HEK293 (cell line): ENCODE results near the gene FBXO33.

Source experiments
- CTCF ChIA-PET: fragments of 350-600 bp; formaldehyde crosslinking; extraction: SDS; loops from one replicate; lab custom pipeline; 2021; ENCODE audit warnings: antibody characterized with exemption; lab: Yijun Ruan, JAX
- POLR2A ChIA-PET: fragments of 300-600 bp; formaldehyde crosslinking; extraction: SDS; loops from one replicate; lab custom pipeline; 2020; ENCODE audit warnings: antibody characterized with exemption, inconsistent platforms; lab: Yijun Ruan, JAX
- H3K27ac ChIP-seq: fragments of 200-500 bp; sonication (Bioruptor generic); 2 replicates; pipeline ENCODE4 v1.5.1; 2014; ENCODE audit warnings: low read depth, low read length, control low read depth, inconsistent platforms; ENCODE audit errors: extremely low read depth
- H3K36me3 ChIP-seq, 2 experiments: fragments of 200-500 bp in 1 of 2; sonication (Bioruptor generic) in 1 of 2; 1 replicate in 1 of 2; 2 replicates in 1 of 2; pipeline ENCODE4 v1.5.1; 2014 to 2017; ENCODE audit warnings: inconsistent platforms in 2 of 2, low read length in 2 of 2; ENCODE audit not compliant: control insufficient read depth in 2 of 2, insufficient read depth in 1 of 2
- H3K4me1 ChIP-seq: fragments of 200-500 bp; sonication (Bioruptor generic); 2 replicates; pipeline ENCODE4 v1.5.1; 2014; ENCODE audit warnings: mild to moderate bottlenecking, low read length, inconsistent platforms; ENCODE audit not compliant: control insufficient read depth, insufficient read depth
- H3K4me3 ChIP-seq: 2 replicates; pipeline ENCODE4 v1.5.1; 2011; ENCODE audit warnings: low read depth, mild to moderate bottlenecking, control low read depth, low read length, moderate library complexity
- H3K9me3 ChIP-seq: fragments of 200-500 bp; sonication (Bioruptor generic); 2 replicates; pipeline ENCODE4 v1.5.1; 2014; ENCODE audit warnings: low read depth, low read length, inconsistent platforms; ENCODE audit not compliant: control insufficient read depth, insufficient read depth
- HOXC10 ChIP-seq: sonication (generic); formaldehyde crosslinking; IDR thresholded peaks from 2 replicates; pipeline ENCODE4 v1.8.1; 2023; ENCODE audit warnings: mild to moderate bottlenecking, missing genetic modification reagents
- KLF1 ChIP-seq: fragments of 450-650 bp; formaldehyde crosslinking; IDR thresholded peaks from 2 replicates; pipeline ENCODE4 v1.5.1; 2016; ENCODE audit warnings: missing biosample characterization, missing genetic modification characterization
- MZF1 ChIP-seq: fragments of 450-650 bp; formaldehyde crosslinking; IDR thresholded peaks from 2 replicates; pipeline ENCODE4 v1.5.1; 2017; ENCODE audit warnings: missing biosample characterization, missing genetic modification characterization, borderline replicate concordance
- ZBTB11 ChIP-seq: fragments of 450-650 bp; formaldehyde crosslinking; conservative IDR thresholded peaks from 2 replicates; pipeline ENCODE4 v1.5.1; 2016; ENCODE audit warnings: low read depth, missing biosample characterization, missing genetic modification characterization
- ZBTB17 ChIP-seq: fragments of 450-650 bp; formaldehyde crosslinking; IDR thresholded peaks from 2 replicates; pipeline ENCODE4 v1.5.1; 2016; ENCODE audit warnings: missing biosample characterization, missing genetic modification characterization
- ZNF121 ChIP-seq: fragments of 450-650 bp; formaldehyde crosslinking; IDR thresholded peaks from 2 replicates; pipeline ENCODE4 v1.5.1; 2016; ENCODE audit warnings: missing biosample characterization, missing genetic modification characterization
- ZNF274 ChIP-seq, 2 experiments: fragments of 200-500 bp in 1 of 2; fragments of 450-650 bp in 1 of 2; sonication (Bioruptor generic) in 1 of 2; formaldehyde crosslinking in 1 of 2; IDR thresholded peaks; 2 replicates each; pipeline versions ENCODE4 v1.5.1 to v1.6.1; 2014 to 2016; ENCODE audit warnings: borderline replicate concordance in 1 of 2, inconsistent platforms in 1 of 2, low read length in 1 of 2, missing biosample characterization in 1 of 2, missing genetic modification characterization in 1 of 2
- ZNF48 ChIP-seq: fragments of 450-650 bp; formaldehyde crosslinking; IDR thresholded peaks from 2 replicates; pipeline ENCODE4 v1.5.1; 2016; ENCODE audit warnings: missing biosample characterization, missing genetic modification characterization
- ZNF518A ChIP-seq: fragments of 450-650 bp; formaldehyde crosslinking; conservative IDR thresholded peaks from 2 replicates; pipeline ENCODE4 v1.5.1; 2016; ENCODE audit warnings: low read depth, missing biosample characterization, missing genetic modification characterization
- ZNF623 ChIP-seq: fragments of 450-650 bp; formaldehyde crosslinking; IDR thresholded peaks from 2 replicates; pipeline ENCODE4 v1.5.1; 2016; ENCODE audit warnings: missing biosample characterization, missing genetic modification characterization
- ZNF660 ChIP-seq: fragments of 450-650 bp; IDR thresholded peaks from 2 replicates; pipeline ENCODE4 v1.5.1; 2018; ENCODE audit warnings: missing biosample characterization, mild to moderate bottlenecking, missing genetic modification characterization
- TF ChIP-seq, protein P1 (sequence below): fragments of 450-650 bp; formaldehyde crosslinking; IDR thresholded peaks from 2 replicates; pipeline ENCODE4 v1.5.1; 2016; ENCODE audit warnings: missing biosample characterization, missing genetic modification characterization, low read depth
- TF ChIP-seq, protein P2 (sequence below): fragments of 450-650 bp; formaldehyde crosslinking; IDR thresholded peaks from 2 replicates; pipeline ENCODE4 v1.5.1; 2016; ENCODE audit warnings: missing biosample characterization, missing genetic modification characterization

The FBXO33 gene

DNA sequence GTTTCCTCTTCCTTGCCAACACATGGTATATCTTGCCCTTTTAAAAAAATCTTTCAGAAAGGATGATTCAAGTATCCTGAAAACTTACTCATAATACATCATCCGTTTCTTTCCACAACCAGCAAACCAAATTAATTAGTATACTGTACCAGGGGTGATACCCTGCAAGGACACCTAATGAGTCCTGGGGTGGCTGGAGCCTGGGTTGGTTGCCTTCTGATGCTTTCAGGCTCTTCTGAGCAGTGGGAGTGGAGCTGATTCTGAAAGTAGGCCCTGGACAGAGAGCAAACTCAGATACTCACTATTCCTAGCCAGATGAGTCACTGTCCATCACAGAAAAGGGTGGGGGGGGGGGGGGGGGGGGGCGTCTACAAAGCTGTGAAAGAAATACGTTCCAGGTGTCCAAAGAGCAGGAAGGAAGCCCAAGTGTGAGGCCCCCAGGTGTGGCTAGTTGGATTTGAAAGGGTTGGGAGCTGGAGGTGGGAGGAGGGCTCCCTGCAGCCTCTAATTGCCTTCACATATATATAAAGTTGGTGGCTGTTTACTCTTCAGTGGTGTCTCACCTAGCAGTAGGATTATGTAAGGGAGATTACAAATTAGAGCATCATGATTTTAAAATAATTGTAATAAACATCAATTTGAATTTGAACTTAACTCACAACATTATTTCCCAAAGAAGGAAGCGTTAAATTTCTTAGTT lies 36.5 kb downstream of the FBXO33 start (continued):
- no peak for TF ChIP-seq ZNF518A (tag by site-specific recombination)
- TF ChIP-seq ZBTB17 (tag by site-specific recombination): no peak
- no peak for TF ChIP-seq ZNF274 (IDR thresholded peaks at IDR 0.05; ENCODE audit: low read length)
- TF ChIP-seq ZNF274 (tag by site-specific recombination; IDR thresholded peaks at IDR 0.05; ENCODE audit: borderline replicate concordance): no peak
- TF ChIP-seq HOXC10 (CRISPR knock-in tag): no peak
- TF ChIP-seq, protein P1, sequence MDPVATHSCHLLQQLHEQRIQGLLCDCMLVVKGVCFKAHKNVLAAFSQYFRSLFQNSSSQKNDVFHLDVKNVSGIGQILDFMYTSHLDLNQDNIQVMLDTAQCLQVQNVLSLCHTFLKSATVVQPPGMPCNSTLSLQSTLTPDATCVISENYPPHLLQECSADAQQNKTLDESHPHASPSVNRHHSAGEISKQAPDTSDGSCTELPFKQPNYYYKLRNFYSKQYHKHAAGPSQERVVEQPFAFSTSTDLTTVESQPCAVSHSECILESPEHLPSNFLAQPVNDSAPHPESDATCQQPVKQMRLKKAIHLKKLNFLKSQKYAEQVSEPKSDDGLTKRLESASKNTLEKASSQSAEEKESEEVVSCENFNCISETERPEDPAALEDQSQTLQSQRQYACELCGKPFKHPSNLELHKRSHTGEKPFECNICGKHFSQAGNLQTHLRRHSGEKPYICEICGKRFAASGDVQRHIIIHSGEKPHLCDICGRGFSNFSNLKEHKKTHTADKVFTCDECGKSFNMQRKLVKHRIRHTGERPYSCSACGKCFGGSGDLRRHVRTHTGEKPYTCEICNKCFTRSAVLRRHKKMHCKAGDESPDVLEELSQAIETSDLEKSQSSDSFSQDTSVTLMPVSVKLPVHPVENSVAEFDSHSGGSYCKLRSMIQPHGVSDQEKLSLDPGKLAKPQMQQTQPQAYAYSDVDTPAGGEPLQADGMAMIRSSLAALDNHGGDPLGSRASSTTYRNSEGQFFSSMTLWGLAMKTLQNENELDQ (tag by site-specific recombination): no peak
- TF ChIP-seq, protein P2, sequence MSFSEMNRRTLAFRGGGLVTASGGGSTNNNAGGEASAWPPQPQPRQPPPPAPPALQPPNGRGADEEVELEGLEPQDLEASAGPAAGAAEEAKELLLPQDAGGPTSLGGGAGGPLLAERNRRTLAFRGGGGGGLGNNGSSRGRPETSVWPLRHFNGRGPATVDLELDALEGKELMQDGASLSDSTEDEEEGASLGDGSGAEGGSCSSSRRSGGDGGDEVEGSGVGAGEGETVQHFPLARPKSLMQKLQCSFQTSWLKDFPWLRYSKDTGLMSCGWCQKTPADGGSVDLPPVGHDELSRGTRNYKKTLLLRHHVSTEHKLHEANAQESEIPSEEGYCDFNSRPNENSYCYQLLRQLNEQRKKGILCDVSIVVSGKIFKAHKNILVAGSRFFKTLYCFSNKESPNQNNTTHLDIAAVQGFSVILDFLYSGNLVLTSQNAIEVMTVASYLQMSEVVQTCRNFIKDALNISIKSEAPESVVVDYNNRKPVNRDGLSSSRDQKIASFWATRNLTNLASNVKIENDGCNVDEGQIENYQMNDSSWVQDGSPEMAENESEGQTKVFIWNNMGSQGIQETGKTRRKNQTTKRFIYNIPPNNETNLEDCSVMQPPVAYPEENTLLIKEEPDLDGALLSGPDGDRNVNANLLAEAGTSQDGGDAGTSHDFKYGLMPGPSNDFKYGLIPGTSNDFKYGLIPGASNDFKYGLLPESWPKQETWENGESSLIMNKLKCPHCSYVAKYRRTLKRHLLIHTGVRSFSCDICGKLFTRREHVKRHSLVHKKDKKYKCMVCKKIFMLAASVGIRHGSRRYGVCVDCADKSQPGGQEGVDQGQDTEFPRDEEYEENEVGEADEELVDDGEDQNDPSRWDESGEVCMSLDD (tag by site-specific recombination): no peak

DNA sequence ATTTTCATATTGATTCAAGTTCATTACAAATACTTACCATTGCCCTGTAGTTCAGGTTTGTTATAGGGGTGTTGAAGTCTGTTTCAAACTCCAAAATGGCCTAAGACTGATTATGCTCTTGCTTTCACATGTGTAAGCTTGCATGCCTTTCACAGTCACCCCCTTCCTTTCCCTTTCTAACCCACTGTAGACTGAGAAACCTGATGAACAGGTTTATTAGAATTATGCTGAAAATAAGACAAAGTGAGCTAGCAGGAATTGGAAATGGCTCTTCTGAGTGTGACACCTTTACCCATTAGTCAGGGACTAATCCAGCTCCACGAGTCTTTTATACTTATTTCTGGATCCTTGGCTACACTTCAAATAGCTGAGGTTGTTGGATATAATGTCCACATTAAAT lies 38.9 kb downstream of the FBXO33 start:
- Histone ChIP-seq H3K9me3 (no peaks in the 10 kb centered on the region), H3K4me3 (no peak overlapping the region), H3K27ac (no peak overlapping the region), H3K36me3 (peaks cover 4 to 7% of the 10 kb centered on the region in 2 experiments; a peak in 2 of 3 replicates), H3K4me1 (no peaks in the 10 kb centered on the region)
- TF ChIP-seq ZNF121 (no peak), MZF1 (tag by site-specific recombination) (no peak), ZNF623 (tag by site-specific recombination) (no peak), ZBTB11 (no peak), ZNF48 (no peak), KLF1 (tag by site-specific recombination) (no peak), ZBTB17 (tag by site-specific recombination) (no peak), ZNF660 (tag by site-specific recombination) (no peak)
- ChIA-PET CTCF (interaction anchor here (1.3 kb wide), 1 partner anchor 18 kb away, joined by 4 read pairs; no protein-coding TSS in a partner anchor), POLR2A (no interaction called here)
